SH-SY5Y (cell line): Measurements from ENCODE around the gene SLC15A1.

Source experiments
- GATA2 ChIP-seq: IDR thresholded peaks from 2 replicates; pipeline ENCODE4 v1.6.1; 2011; ENCODE audit warnings: mild to moderate bottlenecking, low read depth, low read length
- GATA3 ChIP-seq: IDR thresholded peaks from 2 replicates; pipeline ENCODE4 v1.6.1; 2011; ENCODE audit warnings: low read depth, mild to moderate bottlenecking, low read length, moderate library complexity

DNA sequence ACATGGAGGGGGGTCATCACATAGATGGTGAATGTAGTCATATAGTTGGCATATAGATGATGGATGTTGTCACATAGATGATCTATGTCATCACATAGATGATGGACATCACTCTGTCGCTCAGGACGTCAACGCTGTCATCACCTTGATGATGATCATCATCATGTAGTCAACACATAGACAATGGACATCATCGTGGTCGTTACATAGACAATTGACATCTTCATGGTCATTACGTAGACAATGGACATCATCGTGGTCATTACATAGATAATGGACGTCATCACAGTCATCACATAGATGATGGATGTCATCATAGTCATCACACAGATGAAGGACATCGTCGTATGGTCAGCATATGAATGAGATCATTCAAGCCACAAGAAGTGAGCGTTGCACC lies 28.6 kb upstream of the SLC15A1 start:
- TF ChIP-seq GATA3 = no peak
- no peak for TF ChIP-seq GATA2
